Measurements from ENCODE around the gene ELAPOR2.

GRCh38 chr7:87057210-87057609 lies 2.2 kb downstream of the ELAPOR2 start:
- TF ChIP-seq CTCF (optimal IDR thresholded peaks at IDR 0.05 in 1 of 3, IDR thresholded peaks at IDR 0.05 in 1 of 3, conservative IDR thresholded peaks at IDR 0.05 in 1 of 3; ENCODE audit: extremely low read depth in 1 of 3, insufficient read depth in 2 of 3, low read length in 3 of 3), result no peak
- no peak for TF ChIP-seq EZH2 (IDR thresholded peaks at IDR 0.05; ENCODE audit: low read length)

Data from keratinocyte (primary cell).